K562 (cell line): ENCODE results near the gene ZKSCAN1.

Experiments
- CTCF ChIP-seq, 3 experiments: IDR thresholded peaks in 2 of 3; conservative IDR thresholded peaks in 1 of 3; 2 replicates each; pipeline ENCODE4 v1.5.1; 2011 to 2012; ENCODE audit warnings: low read length in 3 of 3, mild to moderate bottlenecking in 3 of 3, control low read depth in 2 of 3, improper control_type of control experiment in 1 of 3, inconsistent platforms in 1 of 3, low read depth in 1 of 3, mixed read lengths in 1 of 3, moderate library complexity in 1 of 3; ENCODE audit not compliant: insufficient read depth in 2 of 3
- CUX1 ChIP-seq: fragments of 200-800 bp; sonication (Bioruptor generic); IDR thresholded peaks from 2 replicates; pipeline ENCODE4 v1.6.1; 2016; ENCODE audit warnings: missing genetic modification characterization, missing compliant biosample characterization
- FOSL1 ChIP-seq: fragments of 200-800 bp; sonication (Bioruptor generic); conservative IDR thresholded peaks from 2 replicates; pipeline ENCODE4 v1.6.1; 2016; ENCODE audit warnings: missing genetic modification characterization, missing compliant biosample characterization
- LEF1 ChIP-seq: fragments of 450-650 bp; IDR thresholded peaks from 2 replicates; pipeline ENCODE4 v1.6.1; 2016; ENCODE audit warnings: mild to moderate bottlenecking
- MEIS2 ChIP-seq: fragments of 450-650 bp; IDR thresholded peaks from 2 replicates; pipeline ENCODE4 v1.6.1; 2014; ENCODE audit warnings: mild to moderate bottlenecking; ENCODE audit not compliant: partially characterized antibody
- NRF1 ChIP-seq, 2 experiments: fragments of 450-650 bp; IDR thresholded peaks in 1 of 2; conservative IDR thresholded peaks in 1 of 2; 2 replicates each; pipeline ENCODE4 v1.6.1; 2014; ENCODE audit warnings: mild to moderate bottlenecking in 2 of 2
- PHTF2 ChIP-seq: fragments of 250-450 bp; sonication (Bioruptor Pico); IDR thresholded peaks from 2 replicates; pipeline ENCODE4 v1.5.0; 2021; ENCODE audit warnings: mild to moderate bottlenecking
- POLR2A ChIP-seq: fragments of 450-650 bp; conservative IDR thresholded peaks from 2 replicates; pipeline ENCODE4 v1.6.1; 2016
- RCOR1 ChIP-seq, 2 experiments: IDR thresholded peaks; 2 replicates each; pipeline ENCODE4 v1.6.1; 2012; ENCODE audit warnings: low read depth in 2 of 2, low read length in 2 of 2, borderline replicate concordance in 1 of 2, improper control_type of control experiment in 1 of 2
- TBP ChIP-seq: optimal IDR thresholded peaks from 2 replicates; pipeline ENCODE3; 2011; ENCODE audit warnings: low read depth, low read length, improper control_type of control experiment

DNA sequence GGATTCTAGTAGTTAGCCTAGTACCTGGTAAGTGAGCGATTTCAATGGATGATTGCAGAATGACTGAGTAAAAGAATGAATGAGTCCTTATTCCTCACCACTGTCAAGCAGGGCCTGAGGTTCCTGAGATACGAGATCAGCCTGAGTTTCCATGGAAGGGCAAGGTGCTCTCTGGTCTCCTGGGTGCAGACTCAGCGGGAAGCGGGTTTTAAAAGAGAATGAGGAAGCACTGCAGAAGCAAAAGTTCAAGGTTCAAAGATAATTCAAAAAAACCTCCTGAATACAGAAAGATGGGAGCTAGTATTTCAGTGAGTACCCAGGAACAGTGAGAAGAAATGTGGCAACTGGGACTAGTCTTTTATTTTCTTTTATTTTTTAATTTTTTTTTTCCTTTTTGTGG lies 61.8 kb downstream of the ZKSCAN1 start:
- no peak for TF ChIP-seq CTCF (IDR thresholded peaks at IDR 0.05 in 2 of 3, conservative IDR thresholded peaks at IDR 0.05 in 1 of 3; ENCODE audit: insufficient read depth in 2 of 3, low read depth in 1 of 3, low read length in 3 of 3)
- TF ChIP-seq CUX1 (CRISPR knock-in tag) = no peak
- no peak for TF ChIP-seq FOSL1 (tag)
- TF ChIP-seq RCOR1 (IDR thresholded peaks at IDR 0.05; ENCODE audit: borderline replicate concordance in 1 of 2, low read depth in 2 of 2, low read length in 2 of 2) = no peak
- no peak for TF ChIP-seq NRF1 (conservative IDR thresholded peaks at IDR 0.05 in 1 of 2, IDR thresholded peaks at IDR 0.05 in 1 of 2)
- no peak for TF ChIP-seq PHTF2
- TF ChIP-seq TBP = no peak
- TF ChIP-seq POLR2A = no peak
- no peak for TF ChIP-seq MEIS2
- TF ChIP-seq LEF1 = no peak
